Subcutaneous preadipocyte (primary cell): Measurements from ENCODE around the gene EPPIN. TPM values are rescaled to one million over a fixed set of nuclear protein-coding genes. Genes with fewer than 3 reads are reported as not detected.

ENCODE experiments used
- small RNA-seq: library from RNA; depleted of rRNA; stranded (forward); fragments of <200 nt; gene quantifications from one replicate; pipeline ENCODE3, GENCODE V24; 2012
- total RNA-seq: library from RNA; depleted of rRNA; stranded (reverse); fragments of >200 nt; gene quantifications from 2 replicates; pipeline ENCODE4 v1.2.3, GENCODE V29; 2012

Gene EPPIN
- total RNA-seq, result not detected in 2 replicates

GRCh38 chr20:45547206-45547770, at the start of gene EPPIN:
Gene EPPIN (minus strand): TSS chr20:45547401. CDS start chr20:45547357, 44 bp downstream.

GRCh38 chr20:45579184-45579583, 32.0 kb upstream of the EPPIN start, which contains the start of gene WFDC8:
Gene WFDC8 (minus strand): TSS chr20:45579284. CDS start chr20:45579247, 37 bp downstream.

GRCh38 chr20:45539382-45539781, 7.8 kb downstream of the EPPIN start, which contains the start of gene WFDC6:
Gene WFDC6 (minus strand): TSS chr20:45539482. CDS start chr20:45539407, 75 bp downstream.

GRCh38 chr20:45515147-45515913, 31.9 kb downstream of the EPPIN start, which contains the start of gene SPINT3:
Gene SPINT3 (minus strand): TSS chr20:45515622. CDS start chr20:45515608, 14 bp downstream.

Small RNAs within 50 kb of the gene (small RNA-seq; reads per million reads assigned to genes)
- gene AL031663.1 (not detected), gene HSPD1P21 (not detected), gene RNA5SP485 (not detected)

Other genes starting within 250 kb of the EPPIN start
- not detected in 2 replicates for gene RBPJL, start 240.6 kb downstream of the EPPIN start, total RNA-seq
- gene MATN4, start 239.1 kb downstream of the EPPIN start, total RNA-seq, result under 0.01 TPM in 1 of 2 replicates, not detected in the other
- 65.4 and 65.5 TPM in 2 replicates for gene SDC4, start 199.0 kb downstream of the EPPIN start, total RNA-seq
- 18.0 and 19.5 TPM in 2 replicates for gene SYS1, start 184.2 kb downstream of the EPPIN start, total RNA-seq
- gene TP53TG5, start 169.1 kb downstream of the EPPIN start, total RNA-seq, result not detected in 2 replicates
- 0.59 and 1.8 TPM in 2 replicates for gene DBNDD2, start 139.1 kb downstream of the EPPIN start, total RNA-seq
- 30.9 and 45.6 TPM in 2 replicates for gene PIGT, start 131.3 kb downstream of the EPPIN start, total RNA-seq
- gene WFDC2, start 77.6 kb downstream of the EPPIN start, total RNA-seq, result not detected in 2 replicates
- not detected in 2 replicates for gene SPINT3, start 31.8 kb downstream of the EPPIN start, total RNA-seq
- gene WFDC6, start 7.9 kb downstream of the EPPIN start, total RNA-seq, result not detected in 2 replicates
- gene WFDC8, start 31.9 kb upstream of the EPPIN start, total RNA-seq, result not detected in 2 replicates
- 0.73 TPM in 1 of 2 replicates, not detected in the other for gene WFDC10A, start 82.3 kb upstream of the EPPIN start, total RNA-seq
- gene WFDC9, start 83.9 kb upstream of the EPPIN start, total RNA-seq, result not detected in 2 replicates
- gene WFDC11, start 122.8 kb upstream of the EPPIN start, total RNA-seq, result not detected in 2 replicates
- not detected in 2 replicates for gene WFDC13, start 154.6 kb upstream of the EPPIN start, total RNA-seq
- not detected in 2 replicates for gene WFDC10B, start 157.6 kb upstream of the EPPIN start, total RNA-seq
- gene SPINT4, start 174.9 kb upstream of the EPPIN start, total RNA-seq, result not detected in 2 replicates
- gene WFDC3, start 244.5 kb upstream of the EPPIN start, total RNA-seq, result 0.20 and 0.73 TPM in 2 replicates
- gene DNTTIP1, start 244.6 kb upstream of the EPPIN start, total RNA-seq, result 13.5 and 15.4 TPM in 2 replicates